ENCODE results near the gene CPNE6. TPM values are rescaled to one million over a fixed set of nuclear protein-coding genes. Genes with fewer than 3 reads are reported as not detected.

Gene CPNE6
- total and polyA plus RNA-seq, 2 of the 13 experiments (the other 11 are each of a cell fraction or from before 2014, with no cell fraction given) = not detected

DNA sequence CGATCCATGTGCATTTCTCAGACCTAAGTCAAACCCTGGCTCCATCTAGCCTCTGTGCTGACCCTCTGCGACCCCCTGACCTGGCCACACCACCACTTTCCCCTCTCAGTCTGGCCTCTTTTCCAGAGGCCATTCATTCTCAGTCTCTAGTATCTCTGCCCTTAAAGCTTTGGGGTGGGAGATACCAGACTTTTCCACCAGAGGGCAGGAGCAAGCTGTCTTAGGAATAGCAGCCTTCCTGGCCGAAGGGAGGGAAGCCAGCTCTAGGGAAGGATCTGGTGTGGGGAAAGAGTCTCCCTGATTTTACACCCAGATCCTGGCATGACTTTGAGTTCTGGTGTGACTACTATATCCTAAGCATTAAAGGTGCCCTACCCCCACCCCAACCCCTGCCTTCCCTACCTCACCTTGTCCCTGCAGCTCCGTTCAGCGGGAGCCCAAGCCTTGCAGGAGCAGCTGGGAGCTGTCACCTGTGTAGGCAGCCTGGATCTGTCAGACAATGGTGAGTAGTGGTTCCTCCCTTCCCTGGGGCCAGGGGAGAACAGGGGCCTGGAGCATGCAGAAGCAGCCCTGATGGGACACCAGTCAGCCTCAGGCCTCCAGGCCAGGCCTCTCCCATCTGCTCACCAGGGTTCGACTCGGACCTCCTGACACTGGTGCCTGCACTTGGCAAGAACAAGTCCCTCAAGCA, 13.0 kb upstream of the CPNE6 start (continued):
- TF ChIP-seq ZNF781 (CRISPR knock-in tag; IDR thresholded peaks at IDR 0.05; ENCODE audit: borderline replicate concordance, not compliant biosample characterization) (no peak), ZSCAN12 (CRISPR knock-in tag; IDR thresholded peaks at IDR 0.05) (no peak), SCMH1 (CRISPR knock-in tag; IDR thresholded peaks at IDR 0.05; ENCODE audit: borderline replicate concordance) (no peak), BHLHE40 (IDR thresholded peaks at IDR 0.05; ENCODE audit: low read length) (no peak), RFX5 (IDR thresholded peaks at IDR 0.05; ENCODE audit: low read depth, low read length) (no peak), ZNF331 (CRISPR knock-in tag; IDR thresholded peaks at IDR 0.05) (peak; percentile 56; the same call in 1 of the 2 replicates), ZNF484 (CRISPR knock-in tag; IDR thresholded peaks at IDR 0.05; ENCODE audit: borderline replicate concordance, low read depth) (no peak), FOXO1 (CRISPR knock-in tag; IDR thresholded peaks at IDR 0.05) (peak; percentile 60), REL (CRISPR knock-in tag; conservative IDR thresholded peaks at IDR 0.05) (no peak), CREM (IDR thresholded peaks at IDR 0.05) (no peak), CREM (CRISPR knock-in tag; IDR thresholded peaks at IDR 0.05) (no peak), SRSF4 (IDR thresholded peaks at IDR 0.05; ENCODE audit: low read depth, low read length, poor library complexity, severe bottlenecking) (no peak), ESRRA (CRISPR knock-in tag; IDR thresholded peaks at IDR 0.05; ENCODE audit: low read depth) (no peak), ZNF768 (CRISPR knock-in tag; IDR thresholded peaks at IDR 0.05) (no peak), RNF2 (conservative IDR thresholded peaks at IDR 0.05; ENCODE audit: low read depth) (no peak), ERF (CRISPR knock-in tag; IDR thresholded peaks at IDR 0.05) (peak; percentile 89), DR1 (CRISPR knock-in tag; IDR thresholded peaks at IDR 0.05) (no peak), STAG1 (CRISPR knock-in tag; IDR thresholded peaks at IDR 0.05) (peak; percentile 100), GFI1 (CRISPR knock-in tag; IDR thresholded peaks at IDR 0.05; ENCODE audit: borderline replicate concordance) (no peak), NPAS2 (CRISPR knock-in tag; IDR thresholded peaks at IDR 0.05; ENCODE audit: borderline replicate concordance) (no peak), JUN (CRISPR knock-in tag; IDR thresholded peaks at IDR 0.05) (no peak), GZF1 (CRISPR knock-in tag; IDR thresholded peaks at IDR 0.05) (no peak), ZSCAN22 (CRISPR knock-in tag; IDR thresholded peaks at IDR 0.05) (no peak), HNRNPK (IDR thresholded peaks at IDR 0.05; ENCODE audit: low read depth, low read length, poor library complexity, severe bottlenecking) (peak; percentile 42), ZNF12 (CRISPR knock-in tag; IDR thresholded peaks at IDR 0.05) (no peak), ZNF782 (CRISPR knock-in tag; IDR thresholded peaks at IDR 0.05; ENCODE audit: borderline replicate concordance) (peak; percentile 78; the same call in 1 of the 2 replicates)
- TF ChIP-seq, protein P1, sequence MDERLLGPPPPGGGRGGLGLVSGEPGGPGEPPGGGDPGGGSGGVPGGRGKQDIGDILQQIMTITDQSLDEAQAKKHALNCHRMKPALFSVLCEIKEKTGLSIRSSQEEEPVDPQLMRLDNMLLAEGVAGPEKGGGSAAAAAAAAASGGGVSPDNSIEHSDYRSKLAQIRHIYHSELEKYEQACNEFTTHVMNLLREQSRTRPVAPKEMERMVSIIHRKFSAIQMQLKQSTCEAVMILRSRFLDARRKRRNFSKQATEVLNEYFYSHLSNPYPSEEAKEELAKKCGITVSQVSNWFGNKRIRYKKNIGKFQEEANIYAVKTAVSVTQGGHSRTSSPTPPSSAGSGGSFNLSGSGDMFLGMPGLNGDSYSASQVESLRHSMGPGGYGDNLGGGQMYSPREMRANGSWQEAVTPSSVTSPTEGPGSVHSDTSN (CRISPR knock-in tag; IDR thresholded peaks at IDR 0.05) = no peak
- TF ChIP-seq, protein P2, sequence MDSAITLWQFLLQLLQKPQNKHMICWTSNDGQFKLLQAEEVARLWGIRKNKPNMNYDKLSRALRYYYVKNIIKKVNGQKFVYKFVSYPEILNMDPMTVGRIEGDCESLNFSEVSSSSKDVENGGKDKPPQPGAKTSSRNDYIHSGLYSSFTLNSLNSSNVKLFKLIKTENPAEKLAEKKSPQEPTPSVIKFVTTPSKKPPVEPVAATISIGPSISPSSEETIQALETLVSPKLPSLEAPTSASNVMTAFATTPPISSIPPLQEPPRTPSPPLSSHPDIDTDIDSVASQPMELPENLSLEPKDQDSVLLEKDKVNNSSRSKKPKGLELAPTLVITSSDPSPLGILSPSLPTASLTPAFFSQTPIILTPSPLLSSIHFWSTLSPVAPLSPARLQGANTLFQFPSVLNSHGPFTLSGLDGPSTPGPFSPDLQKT (CRISPR knock-in tag; IDR thresholded peaks at IDR 0.05; ENCODE audit: borderline replicate concordance) = no peak
- TF ChIP-seq, protein P3, sequence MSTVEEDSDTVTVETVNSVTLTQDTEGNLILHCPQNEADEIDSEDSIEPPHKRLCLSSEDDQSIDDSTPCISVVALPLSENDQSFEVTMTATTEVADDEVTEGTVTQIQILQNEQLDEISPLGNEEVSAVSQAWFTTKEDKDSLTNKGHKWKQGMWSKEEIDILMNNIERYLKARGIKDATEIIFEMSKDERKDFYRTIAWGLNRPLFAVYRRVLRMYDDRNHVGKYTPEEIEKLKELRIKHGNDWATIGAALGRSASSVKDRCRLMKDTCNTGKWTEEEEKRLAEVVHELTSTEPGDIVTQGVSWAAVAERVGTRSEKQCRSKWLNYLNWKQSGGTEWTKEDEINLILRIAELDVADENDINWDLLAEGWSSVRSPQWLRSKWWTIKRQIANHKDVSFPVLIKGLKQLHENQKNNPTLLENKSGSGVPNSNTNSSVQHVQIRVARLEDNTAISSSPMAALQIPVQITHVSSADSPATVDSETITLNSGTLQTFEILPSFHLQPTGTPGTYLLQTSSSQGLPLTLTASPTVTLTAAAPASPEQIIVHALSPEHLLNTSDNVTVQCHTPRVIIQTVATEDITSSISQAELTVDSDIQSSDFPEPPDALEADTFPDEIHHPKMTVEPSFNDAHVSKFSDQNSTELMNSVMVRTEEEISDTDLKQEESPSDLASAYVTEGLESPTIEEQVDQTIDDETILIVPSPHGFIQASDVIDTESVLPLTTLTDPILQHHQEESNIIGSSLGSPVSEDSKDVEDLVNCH (CRISPR knock-in tag; IDR thresholded peaks at IDR 0.05) = no peak

Data from HepG2 (cell line).